Calu3 (cell line): Measurements from ENCODE around the gene CPSF3. TPM values are rescaled to one million over a fixed set of nuclear protein-coding genes. Genes with fewer than 3 reads are reported as not detected.

Source experiments
- BruUV-seq: library from RNA; stranded (reverse); fragments of 400-500 nt; replicated peaks from 2 replicates; lab custom pipeline; 2021; lab: Mats Ljungman, UMichigan
- CTCF ChIA-PET: fragments of 300-600 bp; sonication (Branson Sonifier 250); formaldehyde crosslinking; loops from one replicate; lab custom pipeline; 2022; ENCODE audit warnings: antibody characterized with exemption; lab: Charles Lee
- DNase-seq: peaks from one replicate; pipeline ENCODE4 v3.0.0; 2022
- H3K27ac Mint-ChIP-seq: one replicate; pipeline ENCODE4 v1.8.0; 2022; ENCODE audit warnings: mixed read lengths; ENCODE audit not compliant: unreplicated experiment
- H3K27me3 Mint-ChIP-seq: one replicate; pipeline ENCODE4 v1.8.0; 2022; ENCODE audit warnings: mixed read lengths; ENCODE audit not compliant: unreplicated experiment
- H3K36me3 Mint-ChIP-seq: one replicate; pipeline ENCODE4 v1.8.0; 2022; ENCODE audit warnings: mild to moderate bottlenecking, moderate library complexity, mixed read lengths; ENCODE audit not compliant: insufficient read depth, unreplicated experiment
- H3K4me1 Mint-ChIP-seq: one replicate; pipeline ENCODE4 v1.8.0; 2022; ENCODE audit warnings: mild to moderate bottlenecking, low read depth, mixed read lengths; ENCODE audit not compliant: unreplicated experiment
- H3K4me3 Mint-ChIP-seq: one replicate; pipeline ENCODE4 v1.8.0; 2022; ENCODE audit warnings: mild to moderate bottlenecking, low read depth, moderate library complexity, mixed read lengths; ENCODE audit not compliant: unreplicated experiment
- H3K9me3 Mint-ChIP-seq: one replicate; pipeline ENCODE4 v1.8.0; 2022; ENCODE audit warnings: low read depth, mixed read lengths; ENCODE audit not compliant: unreplicated experiment
- CTCF ChIP-seq: fragments of 200-600 bp; IDR thresholded peaks from one replicate; pipeline ENCODE4 v1.8.0; 2022; ENCODE audit warnings: antibody characterized with exemption; ENCODE audit not compliant: unreplicated experiment
- intact Hi-C: fragments of 100-400 bp; cut with micrococcal nuclease; formaldehyde crosslinking; loops from one replicate; pipeline ENCODE4 v1.10.0; 2022; ENCODE audit not compliant: unreplicated experiment
- total RNA-seq: library from RNA; stranded (reverse); gene quantifications from 2 replicates; pipeline ENCODE4 v1.2.3, GENCODE V29; 2022

Gene CPSF3
- total RNA-seq, 1 experiment from 2014 or later = 56.7 TPM

DNA sequence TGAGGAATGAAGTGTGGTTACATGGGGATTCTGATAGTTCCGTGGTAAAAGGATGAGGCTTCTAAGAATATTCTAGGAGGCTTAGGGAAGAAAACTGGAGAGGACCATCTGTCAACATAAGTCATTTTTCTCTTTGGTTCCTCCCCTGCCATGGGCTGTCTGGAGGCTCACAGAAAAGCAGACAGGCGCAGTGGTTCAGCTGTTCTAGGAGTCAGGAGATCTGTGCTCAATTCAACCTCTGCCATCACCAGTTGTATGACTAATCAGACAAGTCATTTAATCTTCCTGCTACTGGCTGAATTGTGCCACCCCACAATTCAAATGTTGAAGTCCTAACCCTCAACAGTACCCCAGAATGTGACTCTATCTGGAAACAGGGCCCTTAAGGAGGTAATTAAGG is 95.8 kb downstream of the CPSF3 start:
- intact Hi-C loops = no loop called here
- CTCF ChIA-PET = no interaction called here
- Mint-ChIP-seq H3K9me3 (no peaks in the 10 kb centered on the region), H3K36me3 (peaks cover 34% of the 10 kb centered on the region), H3K4me3 (no peak overlapping the region), H3K4me1 (no peaks in the 10 kb centered on the region), H3K27ac (no peak overlapping the region), H3K27me3 (no peaks in the 10 kb centered on the region)
- no peak for TF ChIP-seq CTCF
- BruUV-seq = no TSS peak
- no peak for DNase-seq

Other genes starting within 250 kb of the CPSF3 start
- 75.1 and 78.6 TPM in 2 replicates for gene ASAP2, start 216.8 kb upstream of the CPSF3 start, total RNA-seq
- 87.0 and 93.1 TPM in 2 replicates for gene ITGB1BP1, start 126 bp upstream of the CPSF3 start, total RNA-seq
- gene IAH1, start 50.9 kb downstream of the CPSF3 start, total RNA-seq = 22.9 and 25.0 TPM in 2 replicates
- 53.5 and 54.2 TPM in 2 replicates for gene ADAM17, start 132.2 kb downstream of the CPSF3 start, total RNA-seq
- 296 and 307 TPM in 2 replicates for gene YWHAQ, start 207.3 kb downstream of the CPSF3 start, total RNA-seq